Keratinocyte (primary cell): ENCODE data around the gene HNRNPA2B1. TPM values are rescaled to one million over a fixed set of nuclear protein-coding genes. Genes with fewer than 3 reads are reported as not detected.

Experiments
- DNase-seq: peaks from one replicate; pipeline ENCODE4 v3.0.0-alpha.2; 2011; ENCODE audit warnings: low read depth, missing footprints, low spot score
- FAIRE-seq: peaks from 2 replicates; lab custom pipeline; 2011; peaks lifted over from hg19 to GRCh38; lab: Jason Lieb, UNC
- H2AFZ ChIP-seq: 2 replicates; pipeline ENCODE4 v1.6.0; 2012; ENCODE audit warnings: low read length, control low read depth, inconsistent platforms; ENCODE audit not compliant: control insufficient read depth
- H3K27ac ChIP-seq: 2 replicates; pipeline ENCODE4 v1.5.1; 2011; ENCODE audit warnings: low read length; ENCODE audit not compliant: control insufficient read depth, insufficient read depth
- H3K27me3 ChIP-seq: 3 replicates; pipeline ENCODE4 v1.6.0; 2011; ENCODE audit warnings: low read length; ENCODE audit not compliant: control insufficient read depth, insufficient read depth; ENCODE audit errors: extremely low read depth
- H3K36me3 ChIP-seq, 2 experiments: 2 replicates in 1 of 2; 3 replicates in 1 of 2; pipeline ENCODE4 v1.5.1; 2011; ENCODE audit warnings: low read length in 2 of 2, mild to moderate bottlenecking in 1 of 2; ENCODE audit not compliant: control insufficient read depth in 2 of 2, insufficient read depth in 2 of 2; ENCODE audit errors: extremely low read depth in 1 of 2
- H3K4me1 ChIP-seq: 3 replicates; pipeline ENCODE4 v1.5.1; 2011; ENCODE audit warnings: low read length; ENCODE audit not compliant: control insufficient read depth, insufficient read depth; ENCODE audit errors: extremely low read depth
- H3K4me2 ChIP-seq: 3 replicates; pipeline ENCODE4 v1.6.0; 2011; ENCODE audit warnings: low read depth, low read length; ENCODE audit not compliant: control insufficient read depth, insufficient read depth; ENCODE audit errors: extremely low read depth
- H3K4me3 ChIP-seq, 3 experiments: fragments of 200-600 bp in 1 of 3; sonication (generic) in 1 of 3; 2 replicates in 2 of 3; 3 replicates in 1 of 3; pipeline ENCODE4 v1.5.1; 2011 to 2016; ENCODE audit warnings: low read length in 3 of 3, mild to moderate bottlenecking in 3 of 3, control low read depth in 2 of 3, inconsistent platforms in 1 of 3, low read depth in 1 of 3, mixed read lengths in 1 of 3, mixed run types in 1 of 3, moderate library complexity in 1 of 3; ENCODE audit not compliant: control insufficient read depth in 2 of 3, insufficient read depth in 2 of 3; ENCODE audit errors: extremely low read depth in 1 of 3
- H3K79me2 ChIP-seq: 2 replicates; pipeline ENCODE4 v1.6.0; 2012; ENCODE audit warnings: low read length; ENCODE audit not compliant: control insufficient read depth, insufficient read depth
- H3K9ac ChIP-seq: 3 replicates; pipeline ENCODE4 v1.6.0; 2011; ENCODE audit warnings: low read length; ENCODE audit not compliant: control insufficient read depth, insufficient read depth; ENCODE audit errors: extremely low read depth
- H3K9me1 ChIP-seq: 3 replicates; pipeline ENCODE4 v1.6.0; 2011; ENCODE audit warnings: low read length; ENCODE audit not compliant: control insufficient read depth, insufficient read depth; ENCODE audit errors: extremely low read depth
- H3K9me3 ChIP-seq: 2 replicates; pipeline ENCODE4 v1.5.1; 2012; ENCODE audit warnings: low read depth, low read length; ENCODE audit not compliant: control insufficient read depth
- H4K20me1 ChIP-seq: 3 replicates; pipeline ENCODE4 v1.6.0; 2011; ENCODE audit warnings: low read length; ENCODE audit not compliant: control insufficient read depth, insufficient read depth; ENCODE audit errors: extremely low read depth
- CTCF ChIP-seq, 3 experiments: IDR thresholded peaks in 1 of 3; conservative IDR thresholded peaks in 1 of 3; optimal IDR thresholded peaks in 1 of 3; 2 replicates in 2 of 3; 3 replicates in 1 of 3; pipeline versions ENCODE3 to v1.5.1; 2011; ENCODE audit warnings: low read length in 3 of 3, mild to moderate bottlenecking in 3 of 3, moderate library complexity in 2 of 3, control low read depth in 1 of 3, inconsistent platforms in 1 of 3; ENCODE audit not compliant: insufficient read depth in 2 of 3; ENCODE audit errors: extremely low read depth in 1 of 3
- EZH2 ChIP-seq: IDR thresholded peaks from one replicate; pipeline ENCODE4 v1.6.1; 2012; ENCODE audit warnings: inconsistent platforms, mild to moderate bottlenecking, low read length, moderate library complexity
- dilution Hi-C: fragments of 300-500 bp; cut with MboI; formaldehyde crosslinking; loops from one replicate; pipeline ENCODE4 v1.7.0; 2020; ENCODE audit warnings: low sequenced_read_pairs; ENCODE audit not compliant: extremely low pct_ligation_motif_present
- polyA plus RNA-seq, 5 experiments: library from polyadenylated mRNA; depleted of rRNA in 3 of 5; stranded (reverse) in 3 of 5; stranded (forward) in 1 of 5; unstranded in 1 of 5; fragments of >200 nt; gene quantifications; 1 replicate in 1 of 5; 2 replicates in 3 of 5; 3 replicates in 1 of 5; pipeline versions ENCODE4 v1.2.1 to v1.2.3, GENCODE V29; 2011 to 2012; ENCODE audit warnings: missing spikeins in 2 of 5, low read depth in 1 of 5, low replicate concordance in 1 of 5

The HNRNPA2B1 gene
- polyA plus RNA-seq, 1 donor (not counting 4 experiments of a cell fraction or from before 2014, with no cell fraction given) = 511 TPM

GRCh38 chr7:26233902-26234511 lies 33.5 kb upstream of the HNRNPA2B1 start:
- Histone ChIP-seq H3K79me2 (no peaks in the 10 kb centered on the region), H2AFZ (no peak overlapping the region), H4K20me1 (no peaks in the 10 kb centered on the region), H3K36me3 (no peaks in the 10 kb centered on the region), H3K27ac (no peak overlapping the region), H3K4me2 (no peak overlapping the region), H3K27me3 (peaks cover 4% of the 10 kb centered on the region), H3K4me3 (no peak overlapping the region), H3K4me1 (no peaks in the 10 kb centered on the region), H3K9me1 (no peaks in the 10 kb centered on the region), H3K9ac (no peak overlapping the region), H3K9me3 (no peaks in the 10 kb centered on the region)
- TF ChIP-seq EZH2 = no peak
- no peak for TF ChIP-seq CTCF (optimal IDR thresholded peaks at IDR 0.05 in 1 of 3, IDR thresholded peaks at IDR 0.05 in 1 of 3, conservative IDR thresholded peaks at IDR 0.05 in 1 of 3; ENCODE audit: extremely low read depth in 1 of 3, insufficient read depth in 2 of 3, low read length in 3 of 3)
- FAIRE-seq = no peak
- DNase-seq = no peak
- dilution Hi-C loops = no loop called here

GRCh38 chr7:26227987-26228386 lies 27.4 kb upstream of the HNRNPA2B1 start:
- H3K4me1 ChIP-seq = no peaks in the 10 kb centered on the region
- no peaks in the 10 kb centered on the region for H3K9me1 ChIP-seq
- no peak overlapping the region for H3K9ac ChIP-seq
- H3K9me3 ChIP-seq = no peaks in the 10 kb centered on the region
- H3K79me2 ChIP-seq = no peaks in the 10 kb centered on the region
- TF ChIP-seq EZH2 (no peak), CTCF (optimal IDR thresholded peaks at IDR 0.05 in 1 of 3, IDR thresholded peaks at IDR 0.05 in 1 of 3, conservative IDR thresholded peaks at IDR 0.05 in 1 of 3; ENCODE audit: extremely low read depth in 1 of 3, insufficient read depth in 2 of 3, low read length in 3 of 3) (no peak)
- H3K36me3 ChIP-seq = no peaks in the 10 kb centered on the region
- FAIRE-seq (no peak), DNase-seq (no peak)
- H3K27ac ChIP-seq = no peak overlapping the region
- no peak overlapping the region for H2AFZ ChIP-seq
- H3K4me3 ChIP-seq = no peak overlapping the region
- dilution Hi-C loops = no loop called here
- H3K4me2 ChIP-seq = no peak overlapping the region
- H3K27me3 ChIP-seq = peaks cover 7% of the 10 kb centered on the region
- H4K20me1 ChIP-seq = no peaks in the 10 kb centered on the region
